K562 (cell line): ENCODE measurements around the gene DGCR2. TPM values are rescaled to one million over a fixed set of nuclear protein-coding genes. Genes with fewer than 3 reads are reported as not detected.
A peak's percentile ranks its signal among the peaks of the same experiment; 100 is the strongest.

Experiments used
- AFF1 ChIP-seq, 2 experiments: fragments of 450-650 bp; IDR thresholded peaks; 2 replicates each; pipeline ENCODE4 v1.6.1; 2018; ENCODE audit warnings: mild to moderate bottlenecking in 2 of 2, low read depth in 1 of 2; ENCODE audit not compliant: partially characterized antibody in 2 of 2
- CHD2 ChIP-seq: IDR thresholded peaks from 2 replicates; pipeline ENCODE4 v1.6.1; 2011; ENCODE audit warnings: low read depth, low read length
- CREB1 ChIP-seq, 2 experiments: sonication (generic) in 1 of 2; formaldehyde crosslinking in 1 of 2; IDR thresholded peaks; 2 replicates each; pipeline versions ENCODE4 v1.6.1 to v1.8.0; 2012 to 2022; ENCODE audit warnings: inconsistent platforms in 1 of 2, mild to moderate bottlenecking in 1 of 2, missing genetic modification reagents in 1 of 2, moderate library complexity in 1 of 2
- FUS ChIP-seq: fragments of 200-400 bp; formaldehyde crosslinking; optimal IDR thresholded peaks from 2 replicates; pipeline ENCODE3; 2017; ENCODE audit warnings: low read depth, low read length
- JUN ChIP-seq, 2 experiments: sonication (generic) in 1 of 2; formaldehyde crosslinking in 1 of 2; IDR thresholded peaks; 2 replicates each; pipeline versions ENCODE4 v1.6.1 to v1.8.0; 2012 to 2022; ENCODE audit warnings: borderline replicate concordance in 2 of 2, mild to moderate bottlenecking in 2 of 2, improper control_type of control experiment in 1 of 2, low read depth in 1 of 2, low read length in 1 of 2, missing genetic modification reagents in 1 of 2
- MYBL2 ChIP-seq, 2 experiments: fragments of 450-650 bp in 1 of 2; sonication (generic) in 1 of 2; formaldehyde crosslinking in 1 of 2; IDR thresholded peaks; 2 replicates each; pipeline versions ENCODE4 v1.6.1 to v1.8.1; 2017 to 2022; ENCODE audit warnings: borderline replicate concordance in 1 of 2, inconsistent platforms in 1 of 2, low read depth in 1 of 2, mild to moderate bottlenecking in 1 of 2, missing genetic modification reagents in 1 of 2, moderate library complexity in 1 of 2
- POLR2G ChIP-seq: fragments of 200-400 bp; formaldehyde crosslinking; IDR thresholded peaks from 2 replicates; pipeline ENCODE4 v1.6.1; 2017; ENCODE audit warnings: low read depth, mild to moderate bottlenecking, antibody characterized with exemption, low read length, moderate library complexity
- PYGO2 ChIP-seq: fragments of 450-650 bp; IDR thresholded peaks from 2 replicates; pipeline ENCODE4 v1.6.1; 2016; ENCODE audit warnings: mild to moderate bottlenecking, missing genetic modification characterization, moderate library complexity, missing compliant biosample characterization
- RBBP5 ChIP-seq: fragments of 200-600 bp; sonication (generic); IDR thresholded peaks from 2 replicates; pipeline ENCODE4 v1.6.1; 2012; ENCODE audit warnings: borderline replicate concordance, mild to moderate bottlenecking, low read length, control low read depth, inconsistent platforms; ENCODE audit not compliant: insufficient read depth, poor library complexity, severe bottlenecking
- RBM15 ChIP-seq: fragments of 200-400 bp; formaldehyde crosslinking; IDR thresholded peaks from 2 replicates; pipeline ENCODE4 v1.6.1; 2018; ENCODE audit warnings: mild to moderate bottlenecking, low read length, moderate library complexity; ENCODE audit not compliant: insufficient read depth
- SMAD1 ChIP-seq: fragments of 150-350 bp; IDR thresholded peaks from 2 replicates; pipeline ENCODE4 v1.6.1; 2014; ENCODE audit warnings: low read length, low read depth; ENCODE audit not compliant: partially characterized antibody
- SRSF7 ChIP-seq: fragments of 200-400 bp; formaldehyde crosslinking; optimal IDR thresholded peaks from 2 replicates; pipeline ENCODE3; 2017; ENCODE audit warnings: mild to moderate bottlenecking, low read depth, low read length
- STAG1 ChIP-seq: sonication (generic); formaldehyde crosslinking; IDR thresholded peaks from 2 replicates; pipeline ENCODE4 v1.5.0; 2020; ENCODE audit warnings: missing genetic modification reagents, borderline replicate concordance
- TAF7 ChIP-seq: fragments of 450-650 bp; IDR thresholded peaks from 2 replicates; pipeline ENCODE4 v1.6.1; 2016; ENCODE audit warnings: missing genetic modification characterization, missing compliant biosample characterization
- TEAD4 ChIP-seq, 2 experiments: sonication (generic) in 1 of 2; formaldehyde crosslinking in 1 of 2; IDR thresholded peaks; 2 replicates each; pipeline versions ENCODE4 v1.6.1 to v1.8.0; 2012 to 2022; ENCODE audit warnings: borderline replicate concordance in 1 of 2, inconsistent platforms in 1 of 2, low read length in 1 of 2, mild to moderate bottlenecking in 1 of 2, missing genetic modification reagents in 1 of 2
- TRIM24 ChIP-seq, 2 experiments: fragments of 450-650 bp; IDR thresholded peaks; 2 replicates each; pipeline ENCODE4 v1.6.1; 2016
- USF1 ChIP-seq: sonication (generic); formaldehyde crosslinking; IDR thresholded peaks from 2 replicates; pipeline ENCODE4 v1.9.0; 2022; ENCODE audit warnings: mild to moderate bottlenecking, missing genetic modification reagents
- ZBTB12 ChIP-seq: fragments of 250-450 bp; sonication (Bioruptor Pico); IDR thresholded peaks from 2 replicates; pipeline ENCODE4 v1.4.0; 2020
- ZNF274 ChIP-seq: IDR thresholded peaks from 2 replicates; pipeline ENCODE4 v1.6.1; 2011; ENCODE audit warnings: low read depth, mild to moderate bottlenecking, low read length, moderate library complexity, borderline replicate concordance
- ZNF324 ChIP-seq: fragments of 250-450 bp; sonication (Bioruptor Pico); IDR thresholded peaks from 2 replicates; pipeline ENCODE4 v1.4.0; 2020; ENCODE audit warnings: mild to moderate bottlenecking
- ZNF436 ChIP-seq: fragments of 250-450, 450-650 bp; sonication (Bioruptor Pico); formaldehyde crosslinking; IDR thresholded peaks from 2 replicates; pipeline ENCODE4 v1.7.0; 2020; ENCODE audit warnings: mild to moderate bottlenecking
- polyA plus RNA-seq, 8 experiments: library from polyadenylated mRNA; depleted of rRNA in 4 of 8; stranded (reverse) in 5 of 8; unstranded in 3 of 8; fragments of >200 nt; fragmentation: Nextera tagmentation in 2 of 8; fragmentation: Illumina TruSeq in 1 of 8; extraction: Ambion mirVana in 2 of 8; extraction: Trizol in 1 of 8; gene quantifications; 2 replicates each; pipeline versions ENCODE4 v1.2.1 to v1.2.3, GENCODE V29; 2011 to 2014; ENCODE audit warnings: inconsistent platforms in 1 of 8, missing spikeins in 1 of 8
- total RNA-seq, 7 experiments: library from RNA; depleted of rRNA in 6 of 7; stranded (reverse); fragments of >200 nt in 6 of 7; fragmentation: Illumina TruSeq in 2 of 7; extraction: Trizol in 2 of 7; gene quantifications; 2 replicates each; pipeline versions ENCODE4 v1.2.1 to v1.2.3, GENCODE V29; 2011 to 2021; ENCODE audit warnings: low replicate concordance in 1 of 7

Gene DGCR2
- total and polyA plus RNA-seq, 9 of the 15 experiments (the other 6 are each of a cell fraction or from before 2014, with no cell fraction given): 0.69 to 101 (median 56.4) TPM

GRCh38 chr22:19068784-19069271 is 53.4 kb downstream of the DGCR2 start (continued):
- TF ChIP-seq RBM15: no peak
- TF ChIP-seq POLR2G: 0 out of 2 replicates have a peak, but pooled peaks have one; percentile 26
- TF ChIP-seq AFF1 (IDR thresholded peaks at IDR 0.05; ENCODE audit: low read depth in 1 of 2, partially characterized antibody in 2 of 2): no peak
- 0 out of 2 replicates have a peak, but pooled peaks have one; percentile 32 for TF ChIP-seq ZNF436 (CRISPR knock-in tag)
- peak; percentile 27; the same call in 1 of the 2 replicates for TF ChIP-seq STAG1 (CRISPR knock-in tag)
- no peak for TF ChIP-seq TRIM24 (IDR thresholded peaks at IDR 0.05)
- no peak for TF ChIP-seq SRSF7
- TF ChIP-seq TEAD4 (IDR thresholded peaks at IDR 0.05; ENCODE audit: low read length): no peak
- peak; percentile 79; the same call in 1 of the 2 replicates for TF ChIP-seq TEAD4 (CRISPR knock-in tag; IDR thresholded peaks at IDR 0.05; ENCODE audit: borderline replicate concordance)
- TF ChIP-seq JUN (IDR thresholded peaks at IDR 0.05; ENCODE audit: borderline replicate concordance, low read depth, low read length): no peak
- TF ChIP-seq JUN (CRISPR knock-in tag; IDR thresholded peaks at IDR 0.05; ENCODE audit: borderline replicate concordance): peak; percentile 40; the same call in 1 of the 2 replicates
- no peak for TF ChIP-seq ZNF324 (CRISPR knock-in tag)
- TF ChIP-seq MYBL2 (IDR thresholded peaks at IDR 0.05; ENCODE audit: low read depth): no peak
- peak; percentile 84; the same call in 1 of the 2 replicates for TF ChIP-seq MYBL2 (CRISPR knock-in tag; IDR thresholded peaks at IDR 0.05; ENCODE audit: borderline replicate concordance)
- no peak for TF ChIP-seq CHD2
- TF ChIP-seq ZNF274: no peak
- peak; percentile 44; the same call in 1 of the 2 replicates for TF ChIP-seq USF1 (CRISPR knock-in tag)
- TF ChIP-seq PYGO2 (tag): no peak
- no peak for TF ChIP-seq FUS
- no peak for TF ChIP-seq ZBTB12
- TF ChIP-seq SMAD1: no peak
- no peak for TF ChIP-seq TAF7 (tag)
- TF ChIP-seq CREB1 (IDR thresholded peaks at IDR 0.05): no peak
- TF ChIP-seq CREB1 (CRISPR knock-in tag; IDR thresholded peaks at IDR 0.05): no peak
- peak; percentile 18 for TF ChIP-seq RBBP5
